ENCODE measurements around the gene DGCR8.
A peak's percentile ranks its signal among the peaks of the same experiment; 100 is the strongest.

DGCR8 gene

GRCh38 chr22:20069331-20070042, 10.6 kb upstream of the DGCR8 start:
- no peak for DNase-seq

DNA sequence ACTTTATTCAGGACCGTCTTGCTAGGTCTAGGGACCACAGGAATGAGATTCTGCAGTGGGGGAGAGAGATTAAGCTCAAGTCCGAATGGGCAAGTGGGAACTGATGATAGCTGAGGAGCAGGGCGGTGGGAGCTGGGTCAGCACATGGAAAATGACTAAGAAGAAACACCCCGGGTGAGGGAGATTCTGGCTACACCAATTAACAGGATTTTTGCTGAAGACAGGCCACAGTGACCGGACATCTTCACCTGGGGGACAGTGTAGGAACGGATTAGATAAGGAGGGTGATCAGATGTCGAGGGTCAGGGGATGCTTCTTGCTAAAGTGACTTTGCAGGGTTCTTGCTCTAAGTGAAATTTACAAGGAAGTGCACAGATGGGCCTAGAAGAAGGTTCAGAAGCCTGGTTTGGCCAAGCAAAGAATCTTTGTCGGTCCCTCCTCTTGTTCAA, 8.5 kb upstream of the DGCR8 start:
- no peak for DNase-seq

DNA sequence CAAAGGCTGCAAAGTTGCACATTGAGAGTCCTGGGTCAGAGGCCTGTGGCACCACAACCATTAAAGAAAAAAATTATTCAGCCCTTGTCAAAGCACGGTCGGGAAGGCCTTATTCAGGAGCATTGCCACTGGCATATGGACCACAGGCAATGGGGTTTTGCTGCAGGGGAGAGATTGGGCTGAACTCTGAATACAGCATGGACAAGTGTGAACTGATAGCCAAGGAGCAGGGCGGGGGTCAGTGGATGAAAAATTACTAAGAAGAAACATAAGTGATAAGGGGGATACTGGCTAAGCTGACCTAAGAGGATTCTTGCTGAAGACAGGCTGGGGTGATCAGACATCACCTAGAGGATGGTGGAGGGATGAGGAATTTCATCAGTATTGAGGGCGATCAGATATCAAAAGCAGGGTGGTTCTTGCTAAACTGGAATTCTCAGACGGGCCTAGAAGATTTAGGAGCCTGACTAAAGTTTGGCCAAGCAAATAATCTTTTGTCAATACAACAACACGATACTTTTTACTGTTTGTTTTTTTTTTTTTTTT, 3.3 kb upstream of the DGCR8 start:
- DNase-seq: no peak

GRCh38 chr22:20080445-20080775, 369 bp downstream of the DGCR8 start:
- DNase-seq: peak; percentile 34 to 63

DNA sequence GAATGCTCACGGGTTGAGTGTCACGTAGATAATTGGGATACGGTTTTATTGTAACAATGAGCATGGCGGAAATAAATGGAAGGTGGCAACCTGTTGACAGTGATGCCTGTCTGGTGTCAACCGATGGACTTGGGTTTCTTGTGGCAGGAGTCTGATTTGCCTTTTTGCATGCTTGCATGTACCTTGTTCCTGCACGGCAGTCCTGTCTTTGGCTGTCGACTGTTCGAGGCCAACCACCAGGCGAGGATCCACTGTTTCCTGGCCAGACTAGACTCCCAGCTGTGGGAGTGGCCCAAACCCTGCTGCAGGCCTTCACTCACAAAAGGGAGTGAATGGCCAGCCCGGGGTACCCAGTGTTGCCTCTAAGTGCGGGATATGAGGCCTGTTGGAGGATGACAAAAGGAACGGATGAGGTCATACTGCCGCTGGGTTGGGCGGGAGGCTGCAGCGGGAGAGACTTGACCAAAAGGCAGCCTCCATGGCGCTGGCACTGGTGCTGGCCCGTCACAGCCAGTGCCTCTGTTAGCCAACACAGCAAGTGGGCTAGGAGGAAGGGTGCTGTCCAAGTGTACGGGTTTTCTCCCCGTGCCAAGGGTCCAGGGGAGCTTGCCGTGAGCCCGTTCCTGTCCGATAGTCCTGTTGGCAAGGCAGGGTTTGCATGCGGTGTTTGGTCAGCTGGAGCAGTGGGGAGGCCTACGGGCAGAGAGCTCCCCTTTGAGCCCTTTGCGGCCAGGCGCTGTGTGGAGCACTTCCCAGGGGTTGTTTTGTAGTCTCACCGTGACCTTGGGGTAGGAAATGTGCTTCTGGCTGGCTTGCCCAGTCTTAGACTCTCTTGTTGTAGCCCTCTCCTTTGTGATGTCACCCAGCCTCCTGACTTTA, 974 bp downstream of the DGCR8 start:
- no peak for DNase-seq

- no peak for DNase-seq
These were observed 3.3 kb downstream of the DGCR8 start for GRCh38 chr22:20083157-20083890.

- DNase-seq: no peak
These were observed 4.0 kb downstream of the DGCR8 start for GRCh38 chr22:20083891-20084546.

DNA sequence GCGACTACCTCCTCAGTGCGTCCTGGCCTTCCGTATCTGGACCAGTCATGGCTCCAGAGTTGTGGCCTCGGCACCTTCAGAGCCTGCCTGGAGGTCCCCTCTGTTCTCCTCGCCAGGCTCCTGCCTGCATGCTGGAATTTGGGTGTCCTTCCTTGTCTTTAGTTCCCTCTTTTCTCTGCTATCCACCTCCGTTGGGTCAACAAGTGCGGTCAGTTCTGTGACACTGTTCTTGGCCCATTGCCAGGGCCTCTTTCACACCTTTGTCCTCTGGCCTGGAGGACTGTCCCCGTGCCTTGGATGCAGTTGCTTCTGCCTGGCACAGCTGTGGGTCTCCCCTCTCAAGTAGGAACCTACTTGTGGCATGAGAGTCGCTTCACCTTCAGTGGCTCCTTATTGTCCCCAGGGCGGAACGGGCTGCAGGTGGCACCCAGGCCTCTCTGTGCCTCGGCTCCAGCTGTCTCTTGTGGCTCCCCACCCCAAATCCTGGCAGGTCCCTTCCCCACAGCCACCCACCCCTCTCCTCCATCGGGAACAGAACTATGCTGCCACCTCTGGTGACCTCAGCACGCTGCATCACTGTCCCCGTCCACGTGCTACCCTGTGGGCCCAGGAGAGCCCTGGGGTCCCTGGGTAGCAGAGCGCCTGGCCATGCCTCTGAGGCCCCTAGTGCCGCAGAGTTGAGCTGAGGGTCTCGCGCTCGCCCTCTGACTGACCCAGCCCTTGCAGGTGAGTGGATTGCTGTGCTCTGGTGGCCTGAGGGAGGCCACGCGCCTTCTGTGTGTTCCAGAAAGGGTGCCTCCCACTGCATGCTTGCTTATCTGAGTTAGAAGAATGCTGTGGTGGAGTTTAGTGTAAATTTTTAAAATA, 4.7 kb downstream of the DGCR8 start:
- DNase-seq: no peak

- DNase-seq: no peak
These were observed 5.6 kb downstream of the DGCR8 start for GRCh38 chr22:20085651-20086050.

GRCh38 chr22:20086101-20086599, 6.1 kb downstream of the DGCR8 start:
- DNase-seq: no peak

DNA sequence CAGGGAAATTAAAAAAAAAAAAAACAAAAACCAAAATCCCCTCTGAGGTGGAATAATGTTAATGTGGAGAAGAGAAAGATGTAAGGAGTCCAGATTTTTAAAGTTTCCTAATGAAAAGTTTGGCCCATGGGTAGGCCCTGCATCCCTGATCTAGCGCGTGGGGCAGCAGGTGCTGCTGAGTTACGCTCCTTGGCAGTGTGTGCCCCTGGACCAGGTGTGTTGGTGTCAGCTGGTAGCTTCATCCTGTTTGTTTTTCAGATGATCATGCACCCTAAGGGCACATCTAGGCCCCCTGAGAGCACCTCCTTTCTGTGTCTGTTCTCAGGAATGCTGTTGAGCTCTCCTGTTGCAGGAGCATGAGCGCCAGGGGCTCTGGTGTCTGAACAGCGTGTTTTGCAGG, 6.7 kb downstream of the DGCR8 start:
- no peak for DNase-seq

GRCh38 chr22:20087319-20088262, 7.5 kb downstream of the DGCR8 start:
- DNase-seq: no peak

- DNase-seq: no peak
These were observed 8.2 kb downstream of the DGCR8 start for GRCh38 chr22:20088263-20088648.

- no peak for DNase-seq
These were observed 9.4 kb downstream of the DGCR8 start for GRCh38 chr22:20089226-20089976.

DNA sequence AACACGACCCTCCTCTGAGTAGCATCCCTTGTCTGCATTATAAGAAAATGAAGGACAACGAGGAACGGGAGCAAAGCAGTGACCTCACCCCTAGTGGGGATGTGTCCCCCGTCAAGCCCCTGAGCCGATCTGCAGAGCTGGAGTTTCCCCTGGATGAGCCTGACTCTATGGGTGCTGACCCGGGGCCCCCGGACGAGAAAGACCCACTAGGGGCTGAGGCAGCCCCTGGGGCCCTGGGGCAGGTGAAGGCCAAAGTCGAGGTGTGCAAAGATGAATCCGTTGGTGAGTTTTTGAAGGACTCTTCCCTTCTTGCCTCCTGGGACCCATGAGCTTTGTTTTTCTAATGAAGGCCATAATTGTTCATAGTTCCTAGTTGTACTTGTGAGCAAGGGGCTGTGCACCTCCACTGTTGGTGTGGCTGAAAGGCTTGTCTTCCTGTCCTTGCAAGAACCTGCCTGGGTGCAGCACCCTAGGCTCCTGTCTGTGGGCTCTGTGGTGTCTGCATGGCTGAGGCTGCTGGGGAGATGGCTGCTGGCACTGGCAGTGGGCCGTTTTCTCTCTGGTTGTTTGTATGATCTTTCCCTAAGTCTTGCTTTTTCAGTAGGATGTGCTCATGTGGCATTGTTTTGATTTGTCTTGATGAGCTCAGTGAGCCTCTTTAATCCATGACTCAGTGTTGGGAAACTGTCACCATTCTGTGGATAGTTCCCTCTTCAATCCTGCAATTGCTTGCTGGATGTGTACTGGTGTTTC, 10.1 kb downstream of the DGCR8 start:
- no peak for DNase-seq

- DNase-seq: no peak
These were observed 10.7 kb downstream of the DGCR8 start for GRCh38 chr22:20090730-20091240.

GRCh38 chr22:20091690-20092476, 11.8 kb downstream of the DGCR8 start:
- no peak for DNase-seq

- no peak for DNase-seq
These were observed 12.4 kb downstream of the DGCR8 start for GRCh38 chr22:20092477-20092854.

Measured in NCI-H1930 (cell line).